Measurements from ENCODE around the gene YAF2.

Gene YAF2

DNA sequence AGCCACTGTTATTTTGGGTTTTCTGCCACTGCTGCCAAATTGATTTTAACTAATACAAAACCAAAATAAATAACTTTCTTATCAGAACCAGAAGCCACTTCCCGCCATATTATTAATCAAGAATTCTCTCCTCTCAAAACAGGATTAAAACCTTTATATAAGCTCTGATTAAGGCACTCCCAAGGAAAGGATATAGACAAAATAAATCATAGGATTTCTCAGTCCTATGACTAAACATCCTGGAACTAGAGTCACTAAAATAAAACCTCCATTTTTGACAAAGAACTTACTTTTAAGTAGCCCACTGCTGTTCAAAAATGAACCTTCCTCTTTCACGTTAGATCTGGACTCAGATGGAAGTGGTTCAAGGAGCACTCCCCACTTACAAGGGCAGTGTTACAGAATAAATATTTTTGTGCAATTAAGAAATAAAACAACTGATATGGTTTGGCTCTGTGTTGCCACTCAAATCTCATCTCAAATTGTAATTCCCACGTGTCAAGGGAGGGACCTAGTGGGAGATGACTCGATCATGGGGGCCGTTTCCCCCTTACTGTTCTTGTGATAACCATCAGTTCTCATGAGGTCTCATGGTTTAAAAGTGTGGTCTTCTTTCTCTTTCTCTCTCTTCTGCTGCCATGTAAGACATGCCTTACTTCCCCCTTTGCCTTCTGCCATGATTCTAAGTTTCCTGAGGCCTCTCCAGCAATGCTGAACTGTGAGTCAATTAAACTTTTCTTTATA, 119.7 kb downstream of the YAF2 start:
- no peaks in the 10 kb centered on the region for H3K4me1 ChIP-seq
- H3K27me3 ChIP-seq = no peaks in the 10 kb centered on the region
- TF ChIP-seq, protein P1, sequence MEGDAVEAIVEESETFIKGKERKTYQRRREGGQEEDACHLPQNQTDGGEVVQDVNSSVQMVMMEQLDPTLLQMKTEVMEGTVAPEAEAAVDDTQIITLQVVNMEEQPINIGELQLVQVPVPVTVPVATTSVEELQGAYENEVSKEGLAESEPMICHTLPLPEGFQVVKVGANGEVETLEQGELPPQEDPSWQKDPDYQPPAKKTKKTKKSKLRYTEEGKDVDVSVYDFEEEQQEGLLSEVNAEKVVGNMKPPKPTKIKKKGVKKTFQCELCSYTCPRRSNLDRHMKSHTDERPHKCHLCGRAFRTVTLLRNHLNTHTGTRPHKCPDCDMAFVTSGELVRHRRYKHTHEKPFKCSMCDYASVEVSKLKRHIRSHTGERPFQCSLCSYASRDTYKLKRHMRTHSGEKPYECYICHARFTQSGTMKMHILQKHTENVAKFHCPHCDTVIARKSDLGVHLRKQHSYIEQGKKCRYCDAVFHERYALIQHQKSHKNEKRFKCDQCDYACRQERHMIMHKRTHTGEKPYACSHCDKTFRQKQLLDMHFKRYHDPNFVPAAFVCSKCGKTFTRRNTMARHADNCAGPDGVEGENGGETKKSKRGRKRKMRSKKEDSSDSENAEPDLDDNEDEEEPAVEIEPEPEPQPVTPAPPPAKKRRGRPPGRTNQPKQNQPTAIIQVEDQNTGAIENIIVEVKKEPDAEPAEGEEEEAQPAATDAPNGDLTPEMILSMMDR (IDR thresholded peaks at IDR 0.05; ENCODE audit: low read depth, low read length) = no peak
- H3K4me3 ChIP-seq (ENCODE audit: low read depth, low read length) = no peak overlapping the region
- no peaks in the 10 kb centered on the region for H3K9me3 ChIP-seq
- no peak for DNase-seq
- H3K36me3 ChIP-seq = no peaks in the 10 kb centered on the region; the same call in 1 of the 2 replicates

DNA sequence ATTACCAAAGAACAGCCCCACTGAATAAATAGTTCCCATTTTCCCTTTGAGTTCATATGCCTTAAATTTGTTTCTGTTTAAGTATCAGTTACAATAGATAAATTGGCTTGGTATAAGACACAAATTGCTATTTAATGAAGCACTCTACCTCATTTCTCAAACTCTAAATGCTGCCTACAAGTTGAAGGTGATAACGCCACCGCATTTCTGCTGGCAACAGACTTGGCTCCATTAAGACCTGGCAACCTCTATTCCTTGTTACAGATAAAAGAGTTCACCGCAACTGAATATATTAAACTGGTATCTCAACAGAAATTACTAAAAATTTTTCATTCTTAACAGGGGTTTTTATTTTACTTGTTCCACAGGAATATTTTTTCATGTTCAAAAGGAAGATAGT, 129.0 kb downstream of the YAF2 start:
- DNase-seq = no peak
- H3K27me3 ChIP-seq = no peaks in the 10 kb centered on the region
- TF ChIP-seq, protein P1 (IDR thresholded peaks at IDR 0.05; ENCODE audit: low read depth, low read length) = no peak
- no peaks in the 10 kb centered on the region for H3K4me1 ChIP-seq
- H3K36me3 ChIP-seq = no peaks in the 10 kb centered on the region
- no peaks in the 10 kb centered on the region; the same call in 1 of the 2 replicates for H3K9me3 ChIP-seq
- no peak overlapping the region for H3K4me3 ChIP-seq (ENCODE audit: low read depth, low read length)

Data from BE2C (cell line).